ENCODE measurements around the gene RBM23. TPM values are rescaled to one million over a fixed set of nuclear protein-coding genes. Genes with fewer than 3 reads are reported as not detected.

The RBM23 gene
- polyA plus RNA-seq, 1 of the 3 experiments (the other 2 are of a cell fraction): 65.5 TPM

DNA sequence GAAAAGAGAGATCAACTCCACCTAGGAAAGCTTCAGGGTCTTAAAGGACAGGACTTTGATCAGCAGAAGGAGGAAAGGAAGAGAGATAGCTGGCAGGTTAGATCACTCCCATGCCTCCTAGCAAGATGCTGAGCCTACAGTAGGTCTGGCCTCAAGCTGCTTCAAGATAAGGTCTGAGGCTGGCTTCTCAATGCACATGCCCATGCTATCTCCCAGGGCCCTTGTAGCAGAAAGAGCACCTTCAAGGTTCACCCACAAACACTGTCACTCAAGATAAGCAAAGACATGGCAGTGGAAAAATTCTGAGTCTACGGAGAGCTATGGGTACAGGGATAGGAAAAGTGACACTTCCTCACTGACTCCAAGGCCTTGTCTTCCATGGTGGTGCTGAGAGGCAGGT lies 21.6 kb downstream of the RBM23 start (continued):
- TF ChIP-seq SMC3 (IDR thresholded peaks at IDR 0.05; ENCODE audit: low read depth, low read length): no peak
- no peak for TF ChIP-seq MXI1 (IDR thresholded peaks at IDR 0.05; ENCODE audit: low read depth, low read length)

DNA sequence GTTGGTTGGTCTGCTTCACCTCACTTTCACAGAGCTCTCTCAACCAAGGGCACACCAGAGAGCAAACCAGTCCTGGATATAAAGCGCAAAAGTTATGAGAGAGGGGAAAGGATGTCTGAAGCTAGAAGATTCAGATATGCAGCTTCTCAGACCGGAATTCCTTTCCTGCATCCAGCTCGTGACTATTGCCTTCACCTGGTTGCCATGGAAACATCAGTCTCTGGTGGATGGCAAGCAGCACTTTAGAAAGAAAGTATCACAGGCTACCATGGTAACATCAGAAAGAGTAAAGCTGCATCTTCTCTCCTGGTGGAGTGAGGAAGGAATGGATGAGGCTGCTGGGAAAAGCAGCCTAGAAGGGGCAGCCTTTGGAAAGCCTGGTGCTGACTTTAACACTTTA lies 22.2 kb downstream of the RBM23 start:
- TF ChIP-seq TEAD4 (IDR thresholded peaks at IDR 0.05; ENCODE audit: borderline replicate concordance, insufficient read depth): no peak
- TF ChIP-seq CHD2 (IDR thresholded peaks at IDR 0.05; ENCODE audit: low read length, partially characterized antibody): no peak
- no peak for TF ChIP-seq NRF1 (IDR thresholded peaks at IDR 0.05; ENCODE audit: low read depth, low read length)
- no peak for TF ChIP-seq EZH2phosphoT487 (IDR thresholded peaks at IDR 0.05; ENCODE audit: borderline replicate concordance, low read depth)
- TF ChIP-seq GABPA (IDR thresholded peaks at IDR 0.05; ENCODE audit: low read depth): no peak
- TF ChIP-seq GATA2 (CRISPR knock-in tag; IDR thresholded peaks at IDR 0.05): no peak
- TF ChIP-seq YY1 (IDR thresholded peaks at IDR 0.05; ENCODE audit: low read depth): no peak
- TF ChIP-seq SMC3 (IDR thresholded peaks at IDR 0.05; ENCODE audit: low read depth, low read length): no peak
- no peak for TF ChIP-seq MEF2A (IDR thresholded peaks at IDR 0.05; ENCODE audit: borderline replicate concordance, low read depth)
- TF ChIP-seq SIN3A (IDR thresholded peaks at IDR 0.05; ENCODE audit: borderline replicate concordance, low read depth, low read length): no peak
- TF ChIP-seq TCF12 (IDR thresholded peaks at IDR 0.05): no peak
- TF ChIP-seq, protein P1, sequence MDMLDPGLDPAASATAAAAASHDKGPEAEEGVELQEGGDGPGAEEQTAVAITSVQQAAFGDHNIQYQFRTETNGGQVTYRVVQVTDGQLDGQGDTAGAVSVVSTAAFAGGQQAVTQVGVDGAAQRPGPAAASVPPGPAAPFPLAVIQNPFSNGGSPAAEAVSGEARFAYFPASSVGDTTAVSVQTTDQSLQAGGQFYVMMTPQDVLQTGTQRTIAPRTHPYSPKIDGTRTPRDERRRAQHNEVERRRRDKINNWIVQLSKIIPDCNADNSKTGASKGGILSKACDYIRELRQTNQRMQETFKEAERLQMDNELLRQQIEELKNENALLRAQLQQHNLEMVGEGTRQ (IDR thresholded peaks at IDR 0.05; ENCODE audit: borderline replicate concordance, low read depth, low read length): no peak
- no peak for TF ChIP-seq POLR2AphosphoS5 (IDR thresholded peaks at IDR 0.05; ENCODE audit: low read depth, low read length)
- TF ChIP-seq NFIC (IDR thresholded peaks at IDR 0.05; ENCODE audit: borderline replicate concordance): no peak
- TF ChIP-seq, protein P2, sequence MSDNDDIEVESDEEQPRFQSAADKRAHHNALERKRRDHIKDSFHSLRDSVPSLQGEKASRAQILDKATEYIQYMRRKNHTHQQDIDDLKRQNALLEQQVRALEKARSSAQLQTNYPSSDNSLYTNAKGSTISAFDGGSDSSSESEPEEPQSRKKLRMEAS (IDR thresholded peaks at IDR 0.05; ENCODE audit: low read depth): no peak
- 97% methylated on average over 3 of the region's 3 CpGs for WGBS (ENCODE audit: low lambda C conversion rate)
- Histone ChIP-seq H3K4me2 (no peak overlapping the region), H3K36me3 (replicated peaks in 1 of 2; ENCODE audit: control insufficient read depth in 1 of 2, insufficient read depth in 2 of 2, low read length in 1 of 2) (peaks cover 0 to 18% of the 10 kb centered on the region in 2 experiments), H3K9me3 (no peaks in the 10 kb centered on the region), H3K9ac (no peak overlapping the region), H3K27ac (ENCODE audit: low read depth in 2 of 2, low read length in 1 of 2) (no peak overlapping the region), H3K79me2 (ENCODE audit: insufficient read depth) (no peaks in the 10 kb centered on the region), H3K4me1 (ENCODE audit: control insufficient read depth in 1 of 2, insufficient read depth in 2 of 2, low read depth in 1 of 2, low read length in 1 of 2) (peaks cover 0 to 14% of the 10 kb centered on the region in 2 experiments; a peak in 3 of 4 replicates), H3K9me2 (no peaks in the 10 kb centered on the region), H2AFZ (ENCODE audit: low read depth) (no peak overlapping the region), H3F3A (replicated peaks; ENCODE audit: insufficient read depth) (peaks cover 15% of the 10 kb centered on the region), H4K20me1 (ENCODE audit: insufficient read depth) (no peaks in the 10 kb centered on the region), H3K27me3 (ENCODE audit: insufficient read depth) (no peaks in the 10 kb centered on the region), H3K4me3 (ENCODE audit: low read depth in 2 of 2, low read length in 1 of 2) (no peak overlapping the region)
- ChIA-PET CTCF (interaction anchor here (0.7 to 3.0 kb wide), 8 partner anchors 11 to 327 kb away, joined by 3 to 25 read pairs (median 4); partner anchors contain the start of gene LRP10), POLR2A (interaction anchor here (0.7 kb wide), 1 partner anchor 43 kb away, joined by 3 read pairs; no protein-coding TSS in a partner anchor)
- no peak for DNase-seq

DNA sequence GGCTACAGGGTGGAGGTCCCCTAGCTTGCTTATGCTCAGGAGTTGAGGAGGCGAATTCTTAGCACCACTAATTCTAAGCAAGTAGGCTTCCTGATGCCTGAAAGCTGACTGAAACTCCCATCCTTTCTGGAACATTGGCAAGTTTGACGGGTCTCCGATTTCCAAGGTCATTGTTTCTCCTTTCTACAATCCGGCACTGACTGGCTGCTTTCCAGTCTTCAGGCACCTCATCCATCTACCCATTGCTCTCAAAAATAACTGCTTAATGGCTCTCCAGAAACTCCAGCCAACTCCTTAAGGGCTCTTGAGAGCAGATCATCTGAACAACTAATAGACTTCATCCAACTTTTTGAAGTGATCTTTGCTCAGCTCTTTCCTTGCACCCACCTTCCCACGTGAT lies 22.6 kb downstream of the RBM23 start:
- no peak overlapping the region for H3K9ac ChIP-seq
- 99% methylated on average over 5 of the region's 5 CpGs for WGBS (ENCODE audit: low lambda C conversion rate)
- ChIA-PET POLR2A (no interaction called here), CTCF (interaction anchor here (0.7 to 3.0 kb wide), 7 partner anchors 10 to 326 kb away, joined by 3 to 25 read pairs (median 4); partner anchors contain the start of gene LRP10)
- H3K36me3 ChIP-seq (replicated peaks in 1 of 2; ENCODE audit: control insufficient read depth in 1 of 2, insufficient read depth in 2 of 2, low read length in 1 of 2): peaks cover 0 to 14% of the 10 kb centered on the region in 2 experiments
- H3K9me2 ChIP-seq: no peaks in the 10 kb centered on the region
- H3K79me2 ChIP-seq (ENCODE audit: insufficient read depth): no peaks in the 10 kb centered on the region
- H3K9me3 ChIP-seq: no peaks in the 10 kb centered on the region
- peaks cover 15% of the 10 kb centered on the region for H3F3A ChIP-seq (replicated peaks; ENCODE audit: insufficient read depth)
- no peak overlapping the region for H2AFZ ChIP-seq (ENCODE audit: low read depth)
- no peaks in the 10 kb centered on the region for H3K27me3 ChIP-seq (ENCODE audit: insufficient read depth)
- TF ChIP-seq TCF12 (IDR thresholded peaks at IDR 0.05) (no peak), RFX5 (IDR thresholded peaks at IDR 0.05; ENCODE audit: low read length) (no peak), MXI1 (IDR thresholded peaks at IDR 0.05; ENCODE audit: low read depth, low read length) (no peak), ELF1 (IDR thresholded peaks at IDR 0.05) (no peak), EP300 (IDR thresholded peaks at IDR 0.05; ENCODE audit: borderline replicate concordance in 1 of 2, low read depth in 1 of 2, low read length in 1 of 2) (no peak), RXRA (IDR thresholded peaks at IDR 0.05; ENCODE audit: borderline replicate concordance, low read depth) (no peak), TEAD4 (IDR thresholded peaks at IDR 0.05; ENCODE audit: borderline replicate concordance, insufficient read depth) (no peak), RAD21 (IDR thresholded peaks at IDR 0.05; ENCODE audit: low read length) (no peak), FOXM1 (IDR thresholded peaks at IDR 0.05; ENCODE audit: low read depth) (no peak), JUND (IDR thresholded peaks at IDR 0.05) (no peak), FOSL2 (IDR thresholded peaks at IDR 0.05; ENCODE audit: borderline replicate concordance, low read depth) (no peak), RCOR1 (IDR thresholded peaks at IDR 0.05; ENCODE audit: low read length) (no peak)
- DNase-seq: no peak
- no peak overlapping the region for H3K4me2 ChIP-seq
- no peak overlapping the region for H3K4me3 ChIP-seq (ENCODE audit: low read depth in 2 of 2, low read length in 1 of 2)
- H3K27ac ChIP-seq (ENCODE audit: low read depth in 2 of 2, low read length in 1 of 2): no peak overlapping the region
- peaks cover 0 to 14% of the 10 kb centered on the region in 2 experiments; a peak in 3 of 4 replicates for H3K4me1 ChIP-seq (ENCODE audit: control insufficient read depth in 1 of 2, insufficient read depth in 2 of 2, low read depth in 1 of 2, low read length in 1 of 2)
- no peaks in the 10 kb centered on the region for H4K20me1 ChIP-seq (ENCODE audit: insufficient read depth)
